HepG2 (cell line): ENCODE measurements around the gene TREH. TPM values are rescaled to one million over a fixed set of nuclear protein-coding genes. Genes with fewer than 3 reads are reported as not detected.
A peak's percentile ranks its signal among the peaks of the same experiment; 100 is the strongest.

ENCODE experiments used
- CEBPB ChIP-seq: IDR thresholded peaks from 2 replicates; pipeline ENCODE4 v1.6.1; 2011; ENCODE audit warnings: low read depth, low read length, improper control_type of control experiment, borderline replicate concordance
- GABPA ChIP-seq, 2 experiments: IDR thresholded peaks; 2 replicates each; pipeline ENCODE4 v1.6.1; 2011 to 2016; ENCODE audit warnings: low read depth in 2 of 2, low read length in 1 of 2, missing biosample characterization in 1 of 2, missing genetic modification characterization in 1 of 2
- HNRNPL ChIP-seq: fragments of 200-400 bp; formaldehyde crosslinking; IDR thresholded peaks from 2 replicates; pipeline ENCODE4 v1.6.1; 2017; ENCODE audit warnings: mild to moderate bottlenecking, low read depth, low read length
- HOXA3 ChIP-seq: sonication (generic); formaldehyde crosslinking; IDR thresholded peaks from 2 replicates; pipeline ENCODE4 v1.5.0; 2020; ENCODE audit warnings: missing genetic modification reagents
- JUND ChIP-seq: sonication (generic); formaldehyde crosslinking; IDR thresholded peaks from 2 replicates; pipeline ENCODE4 v1.8.0; 2022; ENCODE audit warnings: mild to moderate bottlenecking, missing genetic modification reagents
- NR2F2 ChIP-seq: IDR thresholded peaks from 2 replicates; pipeline ENCODE4 v1.6.1; 2012; ENCODE audit warnings: low read depth, inconsistent platforms, borderline replicate concordance
- SALL1 ChIP-seq: sonication (generic); formaldehyde crosslinking; IDR thresholded peaks from 2 replicates; pipeline ENCODE4 v1.8.0; 2022; ENCODE audit warnings: mild to moderate bottlenecking, missing genetic modification reagents
- SAP130 ChIP-seq: IDR thresholded peaks from 2 replicates; pipeline ENCODE4 v1.6.1; 2016; ENCODE audit warnings: low read depth
- TFDP1 ChIP-seq: IDR thresholded peaks from 2 replicates; pipeline ENCODE4 v1.6.1; 2016; ENCODE audit warnings: missing compliant biosample characterization, missing genetic modification reagents, borderline replicate concordance
- TFE3 ChIP-seq: IDR thresholded peaks from 2 replicates; pipeline ENCODE4 v1.6.1; 2016
- ZBTB7A ChIP-seq: sonication (generic); formaldehyde crosslinking; IDR thresholded peaks from 2 replicates; pipeline ENCODE4 v1.8.0; 2022; ENCODE audit warnings: mild to moderate bottlenecking, missing genetic modification reagents
- ZNF264 ChIP-seq: sonication (generic); formaldehyde crosslinking; IDR thresholded peaks from 2 replicates; pipeline ENCODE4 v1.4.0; 2020; ENCODE audit warnings: missing genetic modification reagents
- ZNF746 ChIP-seq: sonication (generic); formaldehyde crosslinking; IDR thresholded peaks from 2 replicates; pipeline ENCODE4 v1.8.0; 2022; ENCODE audit warnings: mild to moderate bottlenecking, missing genetic modification reagents
- polyA plus RNA-seq, 8 experiments: library from polyadenylated mRNA; depleted of rRNA in 3 of 8; stranded (reverse) in 7 of 8; unstranded in 1 of 8; fragments of >200 nt; fragmentation: Illumina TruSeq in 4 of 8; extraction: Trizol in 4 of 8; gene quantifications; 2 replicates each; pipeline versions ENCODE4 v1.2.1 to v1.2.3, GENCODE V29; 2011 to 2016; ENCODE audit warnings: low read depth in 4 of 8, missing spikeins in 1 of 8, mixed read lengths in 1 of 8; ENCODE audit not compliant: insufficient read depth in 1 of 8
- total RNA-seq, 5 experiments: library from RNA; depleted of rRNA; stranded (reverse); fragments of >200 nt; fragmentation: Illumina TruSeq; extraction: Trizol; gene quantifications; 2 replicates each; pipeline ENCODE4 v1.2.3, GENCODE V29; 2016; ENCODE audit warnings: low read depth in 1 of 5
- TF ChIP-seq, protein P1 (sequence below): sonication (generic); formaldehyde crosslinking; IDR thresholded peaks from 2 replicates; pipeline ENCODE4 v1.4.0; 2020; ENCODE audit warnings: missing genetic modification reagents
- TF ChIP-seq, protein P2 (sequence below): sonication (generic); formaldehyde crosslinking; IDR thresholded peaks from 2 replicates; pipeline ENCODE4 v1.5.1; 2020; ENCODE audit warnings: missing genetic modification reagents, mild to moderate bottlenecking, borderline replicate concordance
- TF ChIP-seq, protein P3 (sequence below): IDR thresholded peaks from 2 replicates; pipeline ENCODE4 v1.4.0; 2020; ENCODE audit warnings: mild to moderate bottlenecking, missing genetic modification reagents
- TF ChIP-seq, protein P4 (sequence below): sonication (generic); formaldehyde crosslinking; IDR thresholded peaks from 2 replicates; pipeline ENCODE4 v1.8.1; 2023; ENCODE audit warnings: missing genetic modification reagents, mild to moderate bottlenecking, borderline replicate concordance

Gene TREH
- total and polyA plus RNA-seq, 2 of the 13 experiments (the other 11 are each of a cell fraction or from before 2014, with no cell fraction given), result 0.53 to 0.86 TPM

GRCh38 chr11:118649941-118650340, 29.5 kb downstream of the TREH start (continued):
- TF ChIP-seq ZBTB7A (CRISPR knock-in tag) (peak; percentile 67; the same call in 1 of the 2 replicates), ZNF746 (CRISPR knock-in tag) (no peak), ZNF264 (no peak), CEBPB (peak; percentile 13; the same call in 1 of the 2 replicates), SALL1 (CRISPR knock-in tag) (peak; percentile 79), NR2F2 (peak; percentile 64; the same call in 1 of the 2 replicates), HOXA3 (CRISPR knock-in tag) (peak; percentile 37; the same call in 1 of the 2 replicates), TFDP1 (CRISPR knock-in tag) (peak; percentile 28; the same call in 1 of the 2 replicates), JUND (CRISPR knock-in tag) (0 out of 2 replicates have a peak, but pooled peaks have one; percentile 62), HNRNPL (no peak), GABPA (IDR thresholded peaks at IDR 0.05; ENCODE audit: low read depth, low read length) (no peak), GABPA (CRISPR knock-in tag; IDR thresholded peaks at IDR 0.05; ENCODE audit: low read depth) (peak; percentile 43; the same call in 1 of the 2 replicates), TFE3 (CRISPR knock-in tag) (0 out of 2 replicates have a peak, but pooled peaks have one; percentile 22), SAP130 (CRISPR knock-in tag) (peak; percentile 75)
- TF ChIP-seq, protein P1, sequence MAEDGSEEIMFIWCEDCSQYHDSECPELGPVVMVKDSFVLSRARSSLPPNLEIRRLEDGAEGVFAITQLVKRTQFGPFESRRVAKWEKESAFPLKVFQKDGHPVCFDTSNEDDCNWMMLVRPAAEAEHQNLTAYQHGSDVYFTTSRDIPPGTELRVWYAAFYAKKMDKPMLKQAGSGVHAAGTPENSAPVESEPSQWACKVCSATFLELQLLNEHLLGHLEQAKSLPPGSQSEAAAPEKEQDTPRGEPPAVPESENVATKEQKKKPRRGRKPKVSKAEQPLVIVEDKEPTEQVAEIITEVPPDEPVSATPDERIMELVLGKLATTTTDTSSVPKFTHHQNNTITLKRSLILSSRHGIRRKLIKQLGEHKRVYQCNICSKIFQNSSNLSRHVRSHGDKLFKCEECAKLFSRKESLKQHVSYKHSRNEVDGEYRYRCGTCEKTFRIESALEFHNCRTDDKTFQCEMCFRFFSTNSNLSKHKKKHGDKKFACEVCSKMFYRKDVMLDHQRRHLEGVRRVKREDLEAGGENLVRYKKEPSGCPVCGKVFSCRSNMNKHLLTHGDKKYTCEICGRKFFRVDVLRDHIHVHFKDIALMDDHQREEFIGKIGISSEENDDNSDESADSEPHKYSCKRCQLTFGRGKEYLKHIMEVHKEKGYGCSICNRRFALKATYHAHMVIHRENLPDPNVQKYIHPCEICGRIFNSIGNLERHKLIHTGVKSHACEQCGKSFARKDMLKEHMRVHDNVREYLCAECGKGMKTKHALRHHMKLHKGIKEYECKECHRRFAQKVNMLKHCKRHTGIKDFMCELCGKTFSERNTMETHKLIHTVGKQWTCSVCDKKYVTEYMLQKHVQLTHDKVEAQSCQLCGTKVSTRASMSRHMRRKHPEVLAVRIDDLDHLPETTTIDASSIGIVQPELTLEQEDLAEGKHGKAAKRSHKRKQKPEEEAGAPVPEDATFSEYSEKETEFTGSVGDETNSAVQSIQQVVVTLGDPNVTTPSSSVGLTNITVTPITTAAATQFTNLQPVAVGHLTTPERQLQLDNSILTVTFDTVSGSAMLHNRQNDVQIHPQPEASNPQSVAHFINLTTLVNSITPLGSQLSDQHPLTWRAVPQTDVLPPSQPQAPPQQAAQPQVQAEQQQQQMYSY (CRISPR knock-in tag), result no peak
- TF ChIP-seq, protein P2, sequence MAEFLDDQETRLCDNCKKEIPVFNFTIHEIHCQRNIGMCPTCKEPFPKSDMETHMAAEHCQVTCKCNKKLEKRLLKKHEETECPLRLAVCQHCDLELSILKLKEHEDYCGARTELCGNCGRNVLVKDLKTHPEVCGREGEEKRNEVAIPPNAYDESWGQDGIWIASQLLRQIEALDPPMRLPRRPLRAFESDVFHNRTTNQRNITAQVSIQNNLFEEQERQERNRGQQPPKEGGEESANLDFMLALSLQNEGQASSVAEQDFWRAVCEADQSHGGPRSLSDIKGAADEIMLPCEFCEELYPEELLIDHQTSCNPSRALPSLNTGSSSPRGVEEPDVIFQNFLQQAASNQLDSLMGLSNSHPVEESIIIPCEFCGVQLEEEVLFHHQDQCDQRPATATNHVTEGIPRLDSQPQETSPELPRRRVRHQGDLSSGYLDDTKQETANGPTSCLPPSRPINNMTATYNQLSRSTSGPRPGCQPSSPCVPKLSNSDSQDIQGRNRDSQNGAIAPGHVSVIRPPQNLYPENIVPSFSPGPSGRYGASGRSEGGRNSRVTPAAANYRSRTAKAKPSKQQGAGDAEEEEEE (CRISPR knock-in tag), result 0 out of 2 replicates have a peak, but pooled peaks have one; percentile 25
- TF ChIP-seq, protein P3, sequence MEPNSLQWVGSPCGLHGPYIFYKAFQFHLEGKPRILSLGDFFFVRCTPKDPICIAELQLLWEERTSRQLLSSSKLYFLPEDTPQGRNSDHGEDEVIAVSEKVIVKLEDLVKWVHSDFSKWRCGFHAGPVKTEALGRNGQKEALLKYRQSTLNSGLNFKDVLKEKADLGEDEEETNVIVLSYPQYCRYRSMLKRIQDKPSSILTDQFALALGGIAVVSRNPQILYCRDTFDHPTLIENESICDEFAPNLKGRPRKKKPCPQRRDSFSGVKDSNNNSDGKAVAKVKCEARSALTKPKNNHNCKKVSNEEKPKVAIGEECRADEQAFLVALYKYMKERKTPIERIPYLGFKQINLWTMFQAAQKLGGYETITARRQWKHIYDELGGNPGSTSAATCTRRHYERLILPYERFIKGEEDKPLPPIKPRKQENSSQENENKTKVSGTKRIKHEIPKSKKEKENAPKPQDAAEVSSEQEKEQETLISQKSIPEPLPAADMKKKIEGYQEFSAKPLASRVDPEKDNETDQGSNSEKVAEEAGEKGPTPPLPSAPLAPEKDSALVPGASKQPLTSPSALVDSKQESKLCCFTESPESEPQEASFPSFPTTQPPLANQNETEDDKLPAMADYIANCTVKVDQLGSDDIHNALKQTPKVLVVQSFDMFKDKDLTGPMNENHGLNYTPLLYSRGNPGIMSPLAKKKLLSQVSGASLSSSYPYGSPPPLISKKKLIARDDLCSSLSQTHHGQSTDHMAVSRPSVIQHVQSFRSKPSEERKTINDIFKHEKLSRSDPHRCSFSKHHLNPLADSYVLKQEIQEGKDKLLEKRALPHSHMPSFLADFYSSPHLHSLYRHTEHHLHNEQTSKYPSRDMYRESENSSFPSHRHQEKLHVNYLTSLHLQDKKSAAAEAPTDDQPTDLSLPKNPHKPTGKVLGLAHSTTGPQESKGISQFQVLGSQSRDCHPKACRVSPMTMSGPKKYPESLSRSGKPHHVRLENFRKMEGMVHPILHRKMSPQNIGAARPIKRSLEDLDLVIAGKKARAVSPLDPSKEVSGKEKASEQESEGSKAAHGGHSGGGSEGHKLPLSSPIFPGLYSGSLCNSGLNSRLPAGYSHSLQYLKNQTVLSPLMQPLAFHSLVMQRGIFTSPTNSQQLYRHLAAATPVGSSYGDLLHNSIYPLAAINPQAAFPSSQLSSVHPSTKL (CRISPR knock-in tag), result peak; percentile 59
- TF ChIP-seq, protein P4, sequence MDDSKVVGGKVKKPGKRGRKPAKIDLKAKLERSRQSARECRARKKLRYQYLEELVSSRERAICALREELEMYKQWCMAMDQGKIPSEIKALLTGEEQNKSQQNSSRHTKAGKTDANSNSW (CRISPR knock-in tag), result no peak
